Measurements from ENCODE around the gene KLF3.

- TF ChIP-seq POLR2AphosphoS5 (IDR thresholded peaks at IDR 0.05; ENCODE audit: low read depth) (no peak), EZH2 (IDR thresholded peaks at IDR 0.05; ENCODE audit: low read depth, unreplicated experiment) (no peak), ZNF462 (CRISPR knock-in tag; IDR thresholded peaks at IDR 0.05) (no peak), CREB1 (CRISPR knock-in tag; IDR thresholded peaks at IDR 0.05; ENCODE audit: low read depth) (no peak), REST (IDR thresholded peaks at IDR 0.05; ENCODE audit: unreplicated experiment) (no peak), JUNB (IDR thresholded peaks at IDR 0.05; ENCODE audit: unreplicated experiment) (no peak), EZH2phosphoT487 (IDR thresholded peaks at IDR 0.05; ENCODE audit: unreplicated experiment) (no peak), STAT1 (IDR thresholded peaks at IDR 0.05; ENCODE audit: unreplicated experiment) (no peak), ZNF114 (CRISPR knock-in tag; IDR thresholded peaks at IDR 0.05) (no peak)
- TF ChIP-seq, protein P1, sequence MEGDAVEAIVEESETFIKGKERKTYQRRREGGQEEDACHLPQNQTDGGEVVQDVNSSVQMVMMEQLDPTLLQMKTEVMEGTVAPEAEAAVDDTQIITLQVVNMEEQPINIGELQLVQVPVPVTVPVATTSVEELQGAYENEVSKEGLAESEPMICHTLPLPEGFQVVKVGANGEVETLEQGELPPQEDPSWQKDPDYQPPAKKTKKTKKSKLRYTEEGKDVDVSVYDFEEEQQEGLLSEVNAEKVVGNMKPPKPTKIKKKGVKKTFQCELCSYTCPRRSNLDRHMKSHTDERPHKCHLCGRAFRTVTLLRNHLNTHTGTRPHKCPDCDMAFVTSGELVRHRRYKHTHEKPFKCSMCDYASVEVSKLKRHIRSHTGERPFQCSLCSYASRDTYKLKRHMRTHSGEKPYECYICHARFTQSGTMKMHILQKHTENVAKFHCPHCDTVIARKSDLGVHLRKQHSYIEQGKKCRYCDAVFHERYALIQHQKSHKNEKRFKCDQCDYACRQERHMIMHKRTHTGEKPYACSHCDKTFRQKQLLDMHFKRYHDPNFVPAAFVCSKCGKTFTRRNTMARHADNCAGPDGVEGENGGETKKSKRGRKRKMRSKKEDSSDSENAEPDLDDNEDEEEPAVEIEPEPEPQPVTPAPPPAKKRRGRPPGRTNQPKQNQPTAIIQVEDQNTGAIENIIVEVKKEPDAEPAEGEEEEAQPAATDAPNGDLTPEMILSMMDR (conservative IDR thresholded peaks at IDR 0.05; ENCODE audit: low read depth in 2 of 2), result no peak
- TF ChIP-seq, protein P2, sequence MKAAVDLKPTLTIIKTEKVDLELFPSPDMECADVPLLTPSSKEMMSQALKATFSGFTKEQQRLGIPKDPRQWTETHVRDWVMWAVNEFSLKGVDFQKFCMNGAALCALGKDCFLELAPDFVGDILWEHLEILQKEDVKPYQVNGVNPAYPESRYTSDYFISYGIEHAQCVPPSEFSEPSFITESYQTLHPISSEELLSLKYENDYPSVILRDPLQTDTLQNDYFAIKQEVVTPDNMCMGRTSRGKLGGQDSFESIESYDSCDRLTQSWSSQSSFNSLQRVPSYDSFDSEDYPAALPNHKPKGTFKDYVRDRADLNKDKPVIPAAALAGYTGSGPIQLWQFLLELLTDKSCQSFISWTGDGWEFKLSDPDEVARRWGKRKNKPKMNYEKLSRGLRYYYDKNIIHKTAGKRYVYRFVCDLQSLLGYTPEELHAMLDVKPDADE (IDR thresholded peaks at IDR 0.05), result no peak
Measured at GRCh38 chr4:38663090-38663800, 754 bp upstream of the KLF3 start.
